Tongue (tissue), 2 donors: ENCODE data around the gene PAK3. TPM values are rescaled to one million over a fixed set of nuclear protein-coding genes. Genes with fewer than 3 reads are reported as not detected.

Source experiments
- DNase-seq: peaks from one replicate; pipeline ENCODE4 v3.0.0-alpha.2; 2015
- total RNA-seq: library from RNA; depleted of rRNA; stranded (reverse); fragments of >200 nt; gene quantifications from one replicate; pipeline ENCODE4 v1.2.3, GENCODE V29; 2014

The PAK3 gene
- 5.5 TPM for total RNA-seq

DNA sequence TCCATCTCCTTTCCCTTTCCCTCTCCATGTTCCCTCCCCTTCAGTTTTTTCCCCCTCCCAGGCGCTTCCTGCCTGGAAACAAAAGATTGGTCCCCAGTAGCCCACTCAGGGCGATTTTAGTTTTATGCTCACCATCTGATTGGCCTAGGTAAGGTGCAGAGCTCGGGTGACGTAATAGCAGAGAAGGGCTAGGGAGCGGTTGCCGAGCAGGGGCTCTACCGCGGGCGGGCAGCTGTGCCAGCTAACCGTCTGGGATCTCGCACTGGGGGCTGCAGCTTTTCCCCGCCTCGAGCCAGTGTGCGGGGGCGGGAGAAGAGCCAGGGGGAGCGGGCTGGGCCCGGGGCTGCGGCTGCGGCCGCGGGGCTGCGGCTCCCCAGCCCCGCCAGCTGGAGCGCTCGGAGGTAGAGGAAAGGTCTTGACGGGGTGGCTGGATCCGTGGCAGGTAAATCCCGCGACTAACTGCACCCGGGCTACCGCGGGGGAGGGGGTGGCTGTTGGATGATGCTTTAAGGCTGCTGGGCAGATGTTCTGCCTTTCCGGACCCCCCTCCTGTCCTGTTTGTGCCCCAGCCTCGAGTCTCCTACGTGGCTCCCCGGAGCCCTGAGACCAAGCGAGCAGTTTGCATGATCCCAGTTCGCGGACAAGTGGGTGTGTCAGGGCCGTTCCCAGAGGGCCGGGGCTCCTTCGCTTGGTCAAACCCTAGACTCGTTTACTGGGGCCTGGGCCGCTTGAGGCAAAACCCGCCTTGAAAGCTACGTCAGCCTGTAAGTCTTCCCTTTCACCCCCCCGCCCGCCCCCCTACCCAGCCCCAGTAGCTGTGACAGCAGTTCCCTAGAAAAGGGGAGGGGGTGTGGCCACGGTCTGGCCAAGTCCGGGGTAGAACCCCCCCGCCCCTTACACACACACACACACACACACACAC is at the start of gene PAK3:
Gene PAK3 (plus strand): TSS at position 218 of the 922 bp plus-strand sequence. CDS start 26,913 bp downstream, outside the sequence.
- DNase-seq = peak; percentile 90

DNA sequence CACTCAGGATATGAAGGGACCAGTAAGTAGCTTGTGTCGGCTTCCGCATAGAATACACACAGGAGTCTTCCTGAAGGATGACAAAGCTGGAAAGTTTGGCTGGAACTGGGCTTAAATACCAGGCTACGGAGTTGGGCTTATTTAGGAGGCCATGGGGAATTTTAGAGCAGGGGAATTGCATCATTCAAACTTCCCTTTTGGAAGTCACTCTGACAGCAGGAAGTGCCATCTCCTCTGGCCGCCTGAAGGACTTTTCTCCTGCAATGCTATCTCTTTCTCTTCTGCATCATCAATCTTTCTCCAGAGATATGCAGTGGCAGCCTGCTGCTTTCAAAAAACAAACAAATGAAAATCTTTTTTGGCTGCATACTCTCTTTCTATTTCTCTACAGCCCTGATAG is 48.4 kb upstream of the PAK3 start:
- no peak for DNase-seq

DNA sequence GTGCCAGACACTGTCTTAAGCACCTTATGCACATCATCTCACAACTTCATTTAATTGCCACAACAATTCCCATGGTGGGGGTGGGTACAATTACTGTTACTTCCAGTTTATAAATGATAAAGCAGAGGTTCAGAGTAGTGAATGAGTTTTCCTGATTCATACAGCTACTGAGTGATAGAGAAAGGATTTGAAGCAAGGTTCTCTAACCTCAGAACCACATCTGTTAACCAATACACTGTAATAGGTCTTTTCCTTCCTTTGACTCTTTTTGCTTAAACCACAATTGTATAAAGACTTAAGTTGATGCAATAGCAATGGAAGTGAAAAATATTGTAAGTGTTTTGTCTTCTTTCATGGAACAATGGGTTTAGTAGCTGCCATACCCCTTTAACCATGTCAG is 43.5 kb upstream of the PAK3 start:
- no peak for DNase-seq

DNA sequence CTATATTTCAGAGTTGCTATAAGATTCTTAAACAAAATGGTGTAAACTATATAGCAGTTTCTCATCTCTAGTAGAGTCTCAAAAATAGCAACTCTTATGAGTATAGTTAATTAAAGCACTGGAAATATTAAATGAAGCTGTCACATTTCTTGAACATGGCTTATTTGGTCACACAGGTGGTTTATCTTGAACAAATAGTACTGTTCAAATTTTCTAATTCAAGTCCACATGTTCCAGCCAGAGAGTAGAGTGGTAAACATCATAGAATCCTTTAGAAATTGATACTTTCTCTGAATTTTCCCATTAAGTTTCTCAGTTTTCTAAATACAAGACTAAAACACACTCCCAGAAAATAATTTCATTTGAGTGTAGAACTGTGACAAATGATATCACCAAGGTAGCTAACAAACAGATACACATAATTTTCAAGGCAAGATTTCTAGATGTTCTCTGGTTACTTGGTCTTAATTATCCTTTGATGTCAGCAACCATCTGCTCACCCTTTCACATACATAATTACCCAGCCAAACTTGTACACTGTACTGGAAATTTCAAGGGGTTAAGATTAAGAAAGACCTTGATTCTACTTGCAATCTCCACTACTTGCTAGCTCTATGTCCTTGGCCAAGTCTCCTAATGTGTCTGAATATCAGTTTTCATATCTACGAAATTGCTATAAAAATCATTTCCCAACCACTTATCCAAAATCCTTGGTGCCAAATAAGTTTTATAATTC is 24.3 kb upstream of the PAK3 start:
- no peak for DNase-seq

DNA sequence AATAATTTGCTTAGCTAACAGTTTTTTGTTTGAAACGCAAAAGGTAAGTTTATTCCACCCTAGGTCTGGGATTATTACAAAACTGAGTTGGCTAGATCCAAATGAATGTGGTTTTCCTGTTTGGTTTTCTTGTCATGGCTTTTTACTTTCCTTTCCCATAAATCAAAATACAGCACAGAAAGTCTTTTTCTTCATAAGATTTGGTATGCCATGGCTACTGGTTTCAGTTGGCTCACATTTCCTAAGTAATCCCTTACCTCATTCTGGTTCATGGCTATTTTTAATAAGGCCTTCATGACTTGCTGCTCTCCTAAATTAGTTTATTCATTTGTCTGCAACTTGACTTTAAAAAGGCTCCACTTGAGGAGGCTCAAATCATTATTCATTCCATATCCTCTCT is 12.9 kb upstream of the PAK3 start:
- DNase-seq = no peak

DNA sequence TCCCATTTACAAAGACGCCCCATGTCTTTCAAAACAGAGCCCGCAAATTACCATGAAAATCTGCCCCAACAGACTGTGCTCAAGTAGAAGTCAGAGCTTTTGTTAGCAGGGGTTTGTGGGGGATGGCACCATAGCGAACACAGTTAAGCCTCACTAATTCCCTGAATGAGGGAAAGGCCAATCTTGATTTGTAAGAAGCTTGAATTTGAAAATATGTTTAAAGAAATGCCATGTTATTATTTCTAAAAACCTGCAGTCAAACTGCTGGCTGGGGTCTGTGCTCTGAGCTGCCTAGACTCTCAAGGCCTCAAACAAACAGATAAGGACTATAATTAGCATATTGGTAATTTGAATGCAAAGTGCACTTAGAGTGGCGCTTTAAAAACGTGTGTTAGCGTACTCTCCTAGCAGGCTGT is 9.4 kb upstream of the PAK3 start:
- no peak for DNase-seq

DNA sequence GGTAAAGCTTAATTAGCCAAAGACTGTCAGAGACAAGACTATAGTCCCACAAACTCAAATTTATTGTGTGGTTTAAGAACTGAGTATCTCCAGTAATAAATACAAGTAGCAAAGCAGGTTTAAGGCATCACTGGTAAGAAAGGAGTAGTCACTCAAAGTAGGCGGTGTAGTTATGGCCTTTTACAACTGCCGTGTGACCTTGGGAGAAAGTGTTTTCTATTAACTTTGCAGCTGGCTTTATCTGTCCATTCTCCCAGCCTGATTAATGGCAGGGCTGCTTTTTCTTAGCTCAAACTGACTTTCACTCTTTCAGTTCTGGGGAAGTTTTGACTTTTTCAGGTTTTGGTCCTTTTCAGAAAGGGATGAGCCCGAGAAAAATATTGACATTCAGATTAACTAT is 7.4 kb upstream of the PAK3 start:
- no peak for DNase-seq

DNA sequence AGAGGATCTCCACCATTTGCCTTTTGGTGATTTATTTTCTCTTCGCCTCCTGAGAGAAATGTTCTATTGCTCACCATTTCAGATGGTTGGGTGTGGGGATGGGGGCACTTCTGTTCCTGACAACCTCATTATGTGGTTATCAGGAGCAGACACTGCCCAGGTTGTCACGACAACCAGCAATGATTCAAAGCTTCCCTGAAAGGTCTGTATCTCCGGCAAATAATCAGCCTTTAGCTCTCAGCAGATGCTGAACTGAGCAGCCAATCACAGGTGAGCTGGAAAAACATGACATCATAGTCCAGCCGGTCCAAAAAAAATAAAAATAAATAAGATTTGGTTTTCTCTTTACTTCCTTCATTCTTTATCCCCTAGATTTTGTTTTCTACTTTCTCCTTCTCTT is 5.5 kb upstream of the PAK3 start:
- DNase-seq = no peak

DNA sequence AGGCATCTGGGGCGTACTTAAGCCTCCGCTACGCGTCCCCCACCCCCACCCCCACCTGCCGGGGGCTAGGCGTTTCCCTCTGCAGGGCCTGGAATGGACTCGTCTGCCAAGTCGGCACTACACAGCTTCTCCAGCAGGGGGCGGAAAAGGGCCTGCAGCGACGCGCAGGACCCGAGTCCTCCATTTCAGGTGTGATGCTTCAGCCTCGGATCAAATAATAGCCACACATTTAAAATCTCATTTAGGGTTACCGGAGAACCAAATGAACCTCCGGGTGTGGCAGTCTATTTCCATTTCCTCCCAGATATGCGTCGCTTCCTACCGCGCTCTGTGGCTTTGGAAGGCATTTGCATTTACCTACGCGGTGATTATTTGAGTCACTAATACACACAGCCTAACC is 2.9 kb downstream of the PAK3 start:
- peak; percentile 56 for DNase-seq

DNA sequence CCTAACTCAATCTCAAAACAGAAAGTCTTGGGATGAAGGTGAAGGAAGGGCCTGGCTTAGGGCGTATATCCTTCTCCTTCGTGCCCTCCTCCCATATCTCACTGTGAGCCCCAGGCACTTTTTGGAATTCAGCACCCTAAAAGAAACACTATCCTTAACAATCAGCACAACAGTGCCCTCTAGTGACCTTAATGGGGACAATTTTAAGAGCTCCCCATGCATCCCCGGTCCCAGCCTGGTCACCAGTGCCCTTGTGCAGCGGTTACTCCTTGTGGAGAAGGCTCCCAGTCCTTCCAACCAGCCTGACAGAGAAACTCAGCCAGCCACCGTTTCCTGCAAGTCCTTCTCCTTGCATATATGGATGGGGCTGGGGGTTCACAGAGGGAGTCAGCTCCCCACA is 4.2 kb downstream of the PAK3 start:
- DNase-seq = peak; percentile 58

DNA sequence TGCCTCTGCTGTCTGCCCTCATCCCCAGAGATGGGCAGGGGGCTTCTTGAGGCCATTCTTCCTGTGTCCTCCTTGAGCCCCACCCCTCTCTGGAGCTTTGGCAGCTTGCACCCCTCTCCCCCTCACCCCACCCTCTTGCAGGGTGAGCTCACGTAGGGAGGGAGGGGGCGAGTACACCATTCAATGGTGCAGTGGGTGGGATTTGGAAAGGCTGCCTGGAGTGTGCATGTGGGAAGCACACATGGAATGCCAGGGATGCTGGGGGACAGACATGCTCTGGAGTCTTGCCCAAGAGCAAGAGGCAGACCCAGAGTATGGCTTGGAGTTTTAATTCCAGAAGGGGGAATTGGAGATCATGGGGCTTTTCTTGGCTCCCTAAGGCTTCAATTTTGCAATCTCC is 5.6 kb downstream of the PAK3 start:
- DNase-seq = no peak

DNA sequence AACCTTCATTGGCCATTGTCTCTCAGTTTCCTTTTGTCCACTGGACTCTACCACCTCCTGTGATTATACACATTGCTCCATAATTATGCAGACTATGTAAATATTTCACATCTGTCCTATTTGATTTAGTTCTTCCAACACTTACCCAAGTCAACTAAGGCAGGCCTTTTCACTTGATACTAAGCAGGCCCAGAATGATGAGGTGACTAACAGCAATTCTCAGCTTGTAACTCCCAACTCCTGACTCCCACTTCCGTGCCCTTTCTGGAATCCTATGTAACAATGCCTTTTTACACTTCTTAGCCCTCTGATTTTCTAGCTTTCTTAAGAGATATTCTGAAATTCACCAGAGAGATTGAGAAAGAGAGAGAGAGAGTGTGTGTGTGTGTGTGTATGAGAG is 6.6 kb downstream of the PAK3 start:
- DNase-seq = no peak

DNA sequence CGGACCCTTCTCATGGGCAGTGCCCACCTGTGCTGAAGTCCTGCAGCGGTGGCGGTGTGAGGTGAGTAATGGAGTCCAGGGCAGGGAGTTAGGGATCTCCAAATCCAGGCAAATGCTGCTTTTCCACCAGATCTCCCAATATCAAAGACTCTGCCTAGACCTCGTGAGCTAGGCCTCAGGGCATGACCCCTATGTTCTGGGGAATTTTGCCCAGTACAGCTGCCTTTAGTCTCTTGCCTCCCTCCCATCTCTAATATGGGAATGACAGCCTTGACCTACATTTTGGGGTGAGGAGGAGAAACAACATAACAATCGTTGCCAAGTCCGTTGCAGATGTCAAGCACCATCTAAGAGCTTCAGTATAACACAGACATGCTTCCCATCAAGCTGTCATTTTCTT is 7.3 kb downstream of the PAK3 start:
- no peak for DNase-seq

DNA sequence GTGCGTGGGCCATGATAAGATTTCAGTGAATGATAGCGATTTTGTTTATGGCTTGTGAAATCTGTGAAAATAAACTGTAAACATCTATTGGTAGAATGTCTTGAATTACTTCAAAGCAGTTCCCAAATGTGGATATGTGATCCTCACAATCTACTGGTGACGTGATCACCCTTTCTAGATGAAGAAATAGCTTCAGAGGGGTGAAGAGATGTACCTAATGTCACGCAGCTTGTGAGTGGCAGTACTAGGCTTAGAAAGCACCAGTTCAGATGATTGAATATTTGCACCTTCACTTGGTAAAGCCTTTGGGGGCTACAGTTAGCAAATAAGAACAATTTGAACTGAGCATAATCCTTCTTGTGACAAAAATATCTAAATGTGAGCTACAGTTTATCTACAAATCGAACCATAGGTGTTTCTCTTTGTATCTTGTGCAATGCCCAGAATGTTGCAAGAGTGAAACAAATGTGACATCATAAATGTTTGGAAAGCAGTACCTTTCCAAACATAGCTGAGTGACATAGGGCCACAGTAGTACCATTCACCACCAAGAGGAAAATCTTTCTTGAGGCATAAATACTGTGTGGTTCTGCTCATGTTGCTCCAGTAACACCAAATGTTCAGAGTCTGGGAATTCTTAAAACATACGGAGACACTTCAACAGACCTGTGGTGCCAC is 14.2 kb downstream of the PAK3 start:
- no peak for DNase-seq

DNA sequence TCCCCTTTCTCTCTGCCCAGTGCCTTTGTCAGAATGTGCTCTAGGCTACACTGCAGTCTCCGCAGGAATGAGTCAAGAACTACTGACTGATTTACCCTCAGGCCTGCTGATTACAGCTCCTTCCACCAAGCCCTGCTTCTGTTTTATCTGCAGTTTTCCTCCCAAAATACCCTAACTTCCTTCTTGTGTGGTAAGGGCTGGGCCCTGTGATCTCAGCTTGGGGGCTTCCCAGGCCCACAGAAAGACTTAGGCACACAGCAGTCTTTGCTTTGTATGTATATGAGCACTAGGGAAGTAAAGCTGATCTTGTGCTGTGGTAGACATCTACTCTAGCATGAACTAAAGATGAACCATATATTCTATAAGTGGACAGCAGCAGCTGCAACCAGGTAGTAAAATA is 18.8 kb downstream of the PAK3 start:
- DNase-seq = no peak

DNA sequence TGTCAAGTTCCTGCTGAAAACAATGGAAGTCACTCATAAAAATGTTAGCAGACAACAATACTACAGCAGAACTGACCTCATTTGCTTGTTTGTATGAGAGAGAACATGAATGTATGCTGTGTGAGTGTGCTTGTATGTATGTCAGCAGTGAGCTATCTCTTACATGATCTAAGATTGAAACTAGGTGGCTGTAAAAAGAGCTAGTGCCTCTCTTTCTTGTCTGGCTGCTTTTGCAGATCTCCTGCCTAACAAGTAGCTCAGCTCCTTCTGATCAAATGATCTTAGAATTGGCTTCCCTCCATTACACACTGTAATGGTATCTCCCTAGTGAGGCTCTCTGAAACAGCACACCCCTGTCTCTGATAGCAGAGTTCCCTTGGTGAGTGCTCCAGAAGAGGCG is 20.7 kb downstream of the PAK3 start:
- no peak for DNase-seq

DNA sequence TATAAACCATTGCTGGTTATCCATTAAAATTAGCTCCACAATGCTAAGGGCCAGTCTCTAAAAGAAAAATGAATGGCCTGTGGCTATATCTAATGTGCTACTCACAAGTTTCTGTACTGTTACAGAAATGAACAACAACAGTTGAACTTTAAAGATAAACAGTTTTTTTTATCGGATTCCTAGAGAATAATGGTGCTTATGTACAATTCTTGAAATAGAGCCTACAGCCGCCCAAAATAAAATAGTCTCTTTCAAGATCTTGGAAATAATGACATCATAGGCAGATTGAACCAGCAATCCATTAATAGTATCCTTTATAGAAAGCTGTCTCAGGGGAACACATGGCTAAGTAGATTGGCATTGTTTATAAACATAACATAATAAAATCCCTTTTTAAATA is 23.4 kb downstream of the PAK3 start:
- no peak for DNase-seq

DNA sequence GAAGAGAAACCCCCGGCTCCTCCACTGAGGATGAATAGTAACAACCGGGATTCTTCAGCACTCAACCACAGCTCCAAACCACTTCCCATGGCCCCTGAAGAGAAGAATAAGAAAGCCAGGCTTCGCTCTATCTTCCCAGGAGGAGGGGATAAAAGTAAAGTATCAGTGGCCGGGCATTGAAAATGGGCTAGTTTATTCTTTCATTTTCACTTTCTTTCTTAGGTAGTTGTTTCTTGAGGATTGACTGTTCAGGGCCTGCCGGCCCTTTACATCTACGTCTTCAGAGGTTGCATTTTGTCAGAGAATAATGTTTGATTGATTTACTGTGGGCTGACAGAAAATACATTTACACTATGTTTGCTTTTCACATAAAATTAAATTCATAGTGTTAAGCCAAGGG is 27.1 kb downstream of the PAK3 start:
- DNase-seq = no peak

DNA sequence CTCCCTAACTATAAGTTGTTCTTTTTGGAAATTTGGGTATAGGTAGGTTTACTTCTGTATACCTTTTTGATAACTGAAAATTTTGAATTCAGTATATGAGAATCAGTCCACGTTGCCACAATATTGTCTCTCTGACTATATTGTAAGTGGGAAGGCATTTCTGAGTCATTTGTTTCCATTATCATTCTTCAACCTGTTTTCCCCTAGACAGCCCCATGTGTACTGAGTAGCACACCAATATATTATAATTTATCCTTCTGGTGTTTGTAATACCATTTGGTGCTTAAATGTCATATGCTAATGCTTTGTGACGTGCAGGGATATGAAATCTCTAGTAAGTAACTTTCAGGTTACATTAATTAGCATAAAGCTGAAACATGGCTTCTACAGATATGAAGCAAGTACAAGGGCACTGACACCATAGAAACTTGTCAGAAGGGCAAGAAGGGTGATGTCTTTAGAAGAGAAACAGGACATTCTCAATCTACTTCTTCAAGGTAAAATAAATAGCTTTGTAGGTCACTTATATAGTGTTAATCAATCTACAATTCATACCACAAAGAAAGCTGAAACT is 27.7 kb downstream of the PAK3 start:
- no peak for DNase-seq

DNA sequence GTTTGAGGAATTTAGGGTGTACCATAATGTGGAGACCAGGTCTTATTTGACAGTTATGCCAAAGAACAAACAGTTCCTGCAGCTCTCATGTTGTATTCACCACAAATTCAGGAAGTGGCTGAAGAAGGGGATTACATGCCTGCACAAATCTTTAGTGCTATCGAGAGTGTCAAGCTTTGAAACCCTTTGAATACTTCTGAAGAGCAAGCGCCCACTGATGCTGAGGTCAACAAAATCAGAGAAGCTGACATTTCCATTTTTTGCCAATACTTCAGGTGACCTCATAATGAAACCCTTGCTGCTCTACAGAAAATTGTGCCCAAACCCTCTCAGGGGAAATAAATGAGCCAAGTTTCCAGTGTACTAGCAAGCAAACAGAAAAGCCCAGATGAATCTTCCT is 28.4 kb downstream of the PAK3 start:
- DNase-seq = no peak

DNA sequence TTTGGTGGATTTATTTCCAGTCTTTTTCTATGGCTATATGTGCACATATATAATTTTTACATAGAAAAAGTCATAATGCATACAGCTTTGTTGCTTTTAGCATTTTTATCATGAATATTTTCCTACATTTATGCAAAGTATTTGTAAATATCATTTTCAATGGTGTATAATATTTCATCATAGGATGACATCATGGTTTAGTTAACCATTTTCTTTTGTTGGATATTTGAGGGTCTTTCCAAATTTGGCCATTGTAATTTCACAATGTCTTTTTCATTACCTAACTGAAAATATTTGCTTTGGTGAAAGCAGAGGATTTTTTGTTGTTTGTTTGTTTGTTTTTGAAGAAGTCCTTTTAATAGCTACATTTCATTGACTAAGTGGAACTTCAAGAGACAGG is 31.0 kb downstream of the PAK3 start:
- DNase-seq = no peak

DNA sequence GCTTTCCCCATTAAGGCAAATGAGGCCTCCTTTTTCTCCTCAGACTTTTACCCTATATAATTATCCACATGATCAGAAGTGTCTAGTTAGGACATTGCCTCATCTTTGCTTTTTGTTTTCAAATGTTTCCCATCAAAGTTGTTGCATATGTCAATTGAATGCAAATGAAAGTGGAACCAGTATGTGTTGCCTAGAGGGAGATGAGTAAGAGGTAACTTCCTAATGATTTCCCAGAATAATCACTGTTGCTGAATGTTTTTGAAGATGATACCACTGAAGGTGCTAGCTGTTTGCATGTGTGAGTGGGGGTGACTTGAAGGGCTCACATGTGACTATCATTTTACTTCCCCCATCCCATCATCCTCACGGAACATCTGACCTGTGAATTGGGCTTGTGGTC is 33.9 kb downstream of the PAK3 start:
- DNase-seq = no peak

DNA sequence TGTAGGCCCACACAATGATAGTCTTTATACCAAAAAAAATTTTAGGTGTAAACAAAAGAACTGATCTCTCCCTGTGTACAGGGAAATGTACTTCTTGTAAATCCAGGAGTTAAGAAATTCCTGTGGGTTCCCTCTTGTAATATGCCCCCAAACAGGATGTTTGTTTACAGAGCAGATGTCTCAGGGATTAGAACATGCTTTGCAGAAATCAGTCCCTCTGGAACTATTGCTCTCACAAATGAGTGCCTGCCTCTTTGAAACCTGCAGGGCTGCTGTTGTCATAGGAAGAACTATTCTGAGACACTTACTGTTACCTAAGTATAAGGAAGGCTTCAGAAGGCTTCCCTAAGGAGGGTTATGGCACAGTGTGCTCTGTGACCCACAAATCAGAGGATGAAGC is 35.6 kb downstream of the PAK3 start:
- DNase-seq = no peak
